Glutamatergic neuron (in vitro differentiated cells): Measurements from ENCODE around the gene NGDN. TPM values are rescaled to one million over a fixed set of nuclear protein-coding genes. Genes with fewer than 3 reads are reported as not detected.
"Not testable (repeated sequence)": the region's sequence is repeated elsewhere in the genome, so short reads cannot be mapped to it uniquely, and the experiment has no call there.

Experiments
- DNase-seq: peaks from one replicate; pipeline ENCODE4 v3.0.0; 2022
- H3K27ac Mint-ChIP-seq: one replicate; pipeline ENCODE4 v1.8.0; 2020; ENCODE audit warnings: mild to moderate bottlenecking, mixed read lengths, inconsistent platforms; ENCODE audit not compliant: unreplicated experiment
- H3K27me3 Mint-ChIP-seq: one replicate; pipeline ENCODE4 v1.8.0; 2020; ENCODE audit warnings: mild to moderate bottlenecking, moderate library complexity, mixed read lengths, inconsistent platforms; ENCODE audit not compliant: unreplicated experiment
- H3K36me3 Mint-ChIP-seq: one replicate; pipeline ENCODE4 v1.8.0; 2020; ENCODE audit warnings: mild to moderate bottlenecking, mixed read lengths, inconsistent platforms; ENCODE audit not compliant: unreplicated experiment
- H3K4me1 Mint-ChIP-seq: one replicate; pipeline ENCODE4 v1.8.0; 2020; ENCODE audit warnings: mild to moderate bottlenecking, low read depth, mixed read lengths, inconsistent platforms; ENCODE audit not compliant: unreplicated experiment
- H3K4me3 Mint-ChIP-seq: one replicate; pipeline ENCODE4 v1.8.0; 2020; ENCODE audit warnings: mild to moderate bottlenecking, mixed read lengths, inconsistent platforms; ENCODE audit not compliant: unreplicated experiment
- H3K9me3 Mint-ChIP-seq: one replicate; pipeline ENCODE4 v1.8.0; 2020; ENCODE audit warnings: mild to moderate bottlenecking, moderate library complexity, mixed read lengths, inconsistent platforms; ENCODE audit not compliant: unreplicated experiment
- total RNA-seq: library from RNA; stranded (reverse); fragmentation: NEBNext Ultra II Directional; extraction: Animal tissue kit (Norgen Biotek cat#: 25700); gene quantifications from one replicate; pipeline ENCODE4 v1.2.1, GENCODE V29; 2021; ENCODE audit not compliant: unreplicated experiment
- TF ChIP-seq, protein P1 (sequence below): fragments of 200-600 bp; sonication (generic); IDR thresholded peaks from one replicate; pipeline ENCODE4 v1.5.0; 2021; ENCODE audit not compliant: partially characterized antibody, unreplicated experiment

Gene NGDN
- total RNA-seq, 1 donor from 2014 or later, result 46.5 TPM

GRCh38 chr14:23450379-23450778 is 19.1 kb upstream of the NGDN start:
- Mint-ChIP-seq H3K9me3 (no peaks in the 10 kb centered on the region), H3K4me3 (no peak overlapping the region), H3K4me1 (no peaks in the 10 kb centered on the region), H3K36me3 (no peaks in the 10 kb centered on the region), H3K27ac (no peak overlapping the region), H3K27me3 (no peaks in the 10 kb centered on the region)
- no peak for DNase-seq
- TF ChIP-seq, protein P1, sequence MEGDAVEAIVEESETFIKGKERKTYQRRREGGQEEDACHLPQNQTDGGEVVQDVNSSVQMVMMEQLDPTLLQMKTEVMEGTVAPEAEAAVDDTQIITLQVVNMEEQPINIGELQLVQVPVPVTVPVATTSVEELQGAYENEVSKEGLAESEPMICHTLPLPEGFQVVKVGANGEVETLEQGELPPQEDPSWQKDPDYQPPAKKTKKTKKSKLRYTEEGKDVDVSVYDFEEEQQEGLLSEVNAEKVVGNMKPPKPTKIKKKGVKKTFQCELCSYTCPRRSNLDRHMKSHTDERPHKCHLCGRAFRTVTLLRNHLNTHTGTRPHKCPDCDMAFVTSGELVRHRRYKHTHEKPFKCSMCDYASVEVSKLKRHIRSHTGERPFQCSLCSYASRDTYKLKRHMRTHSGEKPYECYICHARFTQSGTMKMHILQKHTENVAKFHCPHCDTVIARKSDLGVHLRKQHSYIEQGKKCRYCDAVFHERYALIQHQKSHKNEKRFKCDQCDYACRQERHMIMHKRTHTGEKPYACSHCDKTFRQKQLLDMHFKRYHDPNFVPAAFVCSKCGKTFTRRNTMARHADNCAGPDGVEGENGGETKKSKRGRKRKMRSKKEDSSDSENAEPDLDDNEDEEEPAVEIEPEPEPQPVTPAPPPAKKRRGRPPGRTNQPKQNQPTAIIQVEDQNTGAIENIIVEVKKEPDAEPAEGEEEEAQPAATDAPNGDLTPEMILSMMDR, result no peak

- H3K4me3 Mint-ChIP-seq, result no peak overlapping the region
- H3K27ac Mint-ChIP-seq, result no peak overlapping the region
- no peaks in the 10 kb centered on the region for H3K27me3 Mint-ChIP-seq
- H3K36me3 Mint-ChIP-seq, result no peaks in the 10 kb centered on the region
- H3K9me3 Mint-ChIP-seq, result no peaks in the 10 kb centered on the region
- TF ChIP-seq, protein P1, result no peak
- H3K4me1 Mint-ChIP-seq, result no peaks in the 10 kb centered on the region
- no peak for DNase-seq
These were observed 17.3 kb upstream of the NGDN start for GRCh38 chr14:23452237-23452636.

GRCh38 chr14:23454445-23454856 is 15.1 kb upstream of the NGDN start:
- no peak for DNase-seq
- Mint-ChIP-seq H3K9me3 (no peaks in the 10 kb centered on the region), H3K4me3 (no peak overlapping the region), H3K27me3 (no peaks in the 10 kb centered on the region), H3K36me3 (no peaks in the 10 kb centered on the region), H3K27ac (no peak overlapping the region), H3K4me1 (no peaks in the 10 kb centered on the region)
- TF ChIP-seq, protein P1, result no peak

GRCh38 chr14:23456883-23457586 is 12.5 kb upstream of the NGDN start:
- not testable (repeated sequence) for DNase-seq, H3K4me1 Mint-ChIP-seq, H3K9me3 Mint-ChIP-seq, H3K36me3 Mint-ChIP-seq, H3K4me3 Mint-ChIP-seq, H3K27me3 Mint-ChIP-seq, H3K27ac Mint-ChIP-seq

GRCh38 chr14:23457587-23458445 is 11.7 kb upstream of the NGDN start:
- no peaks in the 10 kb centered on the region for H3K9me3 Mint-ChIP-seq
- no peak overlapping the region for H3K4me3 Mint-ChIP-seq
- H3K27ac Mint-ChIP-seq, result no peak overlapping the region
- no peak for DNase-seq
- H3K27me3 Mint-ChIP-seq, result no peaks in the 10 kb centered on the region
- H3K4me1 Mint-ChIP-seq, result no peaks in the 10 kb centered on the region
- TF ChIP-seq, protein P1, result no peak
- no peaks in the 10 kb centered on the region for H3K36me3 Mint-ChIP-seq
